GM12873 (cell line): ENCODE results near the gene TPRN.

Experiments used
- TF ChIP-seq, protein P1 (sequence below): IDR thresholded peaks from 2 replicates; pipeline ENCODE4 v1.5.1; 2012; ENCODE audit warnings: low read depth, mild to moderate bottlenecking, moderate library complexity, low read length, control low read depth; ENCODE audit not compliant: insufficient read depth; ENCODE audit errors: missing control alignments

The TPRN gene

DNA sequence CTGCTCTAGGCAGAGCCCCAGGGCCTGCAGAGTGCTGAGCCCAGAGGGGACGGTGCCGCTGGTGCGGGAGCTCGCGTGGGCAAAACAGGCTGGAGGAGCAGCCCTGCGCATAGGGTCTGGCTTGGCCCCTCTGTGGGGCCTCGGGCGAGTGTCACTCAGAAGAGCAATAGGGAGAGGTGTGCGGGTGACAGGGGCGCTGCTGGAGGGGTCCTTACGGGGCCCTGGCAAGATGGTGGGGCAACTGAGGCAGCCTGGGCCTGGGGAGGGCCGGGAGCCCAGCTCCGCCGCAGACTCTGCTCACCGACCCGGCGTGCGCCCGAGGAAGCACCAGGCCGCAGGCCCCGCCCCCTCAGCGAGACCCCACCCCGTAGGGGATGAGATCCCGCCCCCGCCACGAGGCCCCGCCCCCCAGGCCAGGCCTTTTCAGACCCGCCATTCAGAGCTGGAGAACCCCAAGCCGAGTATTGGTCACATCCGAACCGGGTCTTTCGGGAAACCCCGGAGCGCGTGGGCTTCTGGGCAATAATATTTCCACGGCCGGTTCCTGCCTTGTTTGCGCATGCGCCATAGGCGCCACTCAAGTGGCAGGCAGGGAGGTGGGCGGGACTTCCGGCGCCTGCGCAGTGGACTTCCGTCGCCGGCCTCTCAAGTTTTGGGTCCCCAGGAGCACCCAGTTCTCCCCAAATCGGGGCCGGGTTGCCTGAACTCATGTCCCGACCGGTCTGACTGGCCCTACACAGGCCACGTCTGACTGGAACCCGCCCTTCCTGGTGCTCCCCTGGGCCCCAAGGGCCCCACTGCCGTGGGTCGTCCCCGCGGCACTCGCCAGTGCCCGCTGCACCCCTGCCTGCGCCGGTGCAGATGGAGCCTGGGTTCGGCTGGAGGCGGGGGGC lies 22.8 kb upstream of the TPRN start:
- TF ChIP-seq, protein P1, sequence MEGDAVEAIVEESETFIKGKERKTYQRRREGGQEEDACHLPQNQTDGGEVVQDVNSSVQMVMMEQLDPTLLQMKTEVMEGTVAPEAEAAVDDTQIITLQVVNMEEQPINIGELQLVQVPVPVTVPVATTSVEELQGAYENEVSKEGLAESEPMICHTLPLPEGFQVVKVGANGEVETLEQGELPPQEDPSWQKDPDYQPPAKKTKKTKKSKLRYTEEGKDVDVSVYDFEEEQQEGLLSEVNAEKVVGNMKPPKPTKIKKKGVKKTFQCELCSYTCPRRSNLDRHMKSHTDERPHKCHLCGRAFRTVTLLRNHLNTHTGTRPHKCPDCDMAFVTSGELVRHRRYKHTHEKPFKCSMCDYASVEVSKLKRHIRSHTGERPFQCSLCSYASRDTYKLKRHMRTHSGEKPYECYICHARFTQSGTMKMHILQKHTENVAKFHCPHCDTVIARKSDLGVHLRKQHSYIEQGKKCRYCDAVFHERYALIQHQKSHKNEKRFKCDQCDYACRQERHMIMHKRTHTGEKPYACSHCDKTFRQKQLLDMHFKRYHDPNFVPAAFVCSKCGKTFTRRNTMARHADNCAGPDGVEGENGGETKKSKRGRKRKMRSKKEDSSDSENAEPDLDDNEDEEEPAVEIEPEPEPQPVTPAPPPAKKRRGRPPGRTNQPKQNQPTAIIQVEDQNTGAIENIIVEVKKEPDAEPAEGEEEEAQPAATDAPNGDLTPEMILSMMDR: no peak

DNA sequence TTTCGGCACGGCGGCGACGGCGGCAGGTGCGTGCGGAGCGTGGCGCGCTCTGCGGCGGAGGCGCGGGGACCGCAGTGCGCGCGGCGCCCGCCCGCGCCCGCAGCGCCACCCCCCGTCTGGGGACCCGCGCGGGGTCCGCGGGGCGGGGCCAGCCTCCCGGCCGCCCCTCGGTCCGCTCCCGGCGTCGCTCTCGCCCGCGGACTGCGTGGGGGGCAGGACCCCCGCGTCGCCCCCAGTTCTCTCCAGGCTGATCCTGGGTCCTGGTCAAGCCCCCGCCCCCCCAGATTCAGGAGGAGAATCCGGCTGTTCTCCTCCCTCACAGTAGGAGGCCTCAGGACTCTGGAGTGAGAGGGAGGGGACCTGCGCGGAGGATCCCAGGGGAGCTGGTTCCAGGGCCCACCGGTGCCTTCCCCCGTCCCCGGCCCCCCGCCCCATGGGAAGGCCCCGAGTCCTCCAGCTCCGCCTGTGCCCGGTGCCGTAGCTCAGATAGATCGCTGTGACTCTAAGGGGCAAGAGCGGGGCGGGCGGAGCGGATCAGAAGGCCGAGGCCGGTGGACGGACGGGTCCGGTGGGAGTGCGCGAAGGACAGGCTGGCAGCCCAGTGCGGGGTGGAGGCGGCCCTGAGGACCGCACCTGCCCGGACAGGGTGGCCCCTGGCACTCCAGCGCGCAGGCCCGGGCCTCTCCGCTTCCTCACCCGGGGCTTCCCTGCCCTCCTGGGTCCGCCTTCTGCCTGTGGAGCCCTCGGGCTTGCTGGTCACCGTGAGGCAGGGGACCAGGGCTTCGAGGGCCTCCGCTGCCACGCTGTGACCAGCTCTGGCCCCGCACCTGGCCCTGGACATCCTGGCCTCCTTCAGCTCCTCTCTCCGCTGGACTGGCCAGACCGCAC lies 21.9 kb upstream of the TPRN start, which contains the start of gene RNF208:
TSS of gene RNF208 (minus strand) at position 51 of the 888 bp plus-strand sequence. CDS start 1,028 bp downstream, outside the sequence.
- TF ChIP-seq, protein P1: no peak

DNA sequence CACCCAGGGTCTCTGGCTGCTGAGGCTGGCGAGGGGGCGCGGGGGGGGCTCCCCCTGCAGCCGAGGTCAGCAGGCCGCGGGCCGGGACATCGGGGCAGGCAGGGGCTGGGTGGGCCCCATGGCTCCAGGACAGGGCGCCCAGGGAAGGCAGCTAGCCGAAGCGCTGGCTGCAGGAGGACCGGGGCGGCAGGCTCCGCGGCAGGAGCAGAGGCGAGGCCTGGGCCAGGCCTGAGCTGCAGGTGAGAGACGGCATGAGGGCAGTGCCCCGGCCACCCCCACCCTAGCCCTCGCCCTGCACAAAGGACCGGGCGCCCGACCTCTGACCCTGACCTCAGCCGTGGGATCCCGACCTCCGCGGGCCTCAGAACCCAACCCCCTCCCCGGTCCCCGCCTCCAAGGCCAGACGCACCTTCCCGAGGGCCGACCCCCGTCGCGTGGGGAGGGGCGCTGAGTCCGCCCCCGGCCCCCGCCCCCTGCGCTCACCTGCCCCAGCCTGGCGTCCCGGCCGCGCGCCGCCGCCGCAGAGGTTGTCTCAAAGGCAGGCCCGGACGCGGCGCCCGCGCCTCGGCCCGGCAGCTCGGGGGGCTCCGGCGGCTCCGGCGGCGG lies 21.1 kb upstream of the TPRN start:
- TF ChIP-seq, protein P1: no peak

DNA sequence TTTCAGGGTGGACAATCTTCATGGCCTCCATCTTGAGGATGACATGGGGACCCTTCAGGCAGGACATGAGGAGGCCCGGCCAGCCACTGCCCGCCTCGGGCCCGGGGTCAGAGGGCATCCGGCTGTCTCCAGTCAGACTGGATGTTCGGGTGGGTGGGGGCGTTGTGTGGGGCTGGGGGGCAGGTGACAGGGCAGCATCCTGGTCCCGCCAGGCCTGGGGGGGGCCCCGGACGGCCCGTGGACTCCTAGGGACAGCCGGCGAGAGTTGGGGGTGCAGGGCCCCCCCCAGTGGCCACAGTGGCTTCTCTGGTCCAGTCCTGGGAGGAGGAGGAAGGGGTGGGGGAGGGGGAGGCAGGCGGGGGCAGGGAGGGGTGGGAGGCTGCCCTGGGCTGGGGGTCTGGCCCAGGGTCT lies 20.6 kb upstream of the TPRN start:
- TF ChIP-seq, protein P1: no peak

DNA sequence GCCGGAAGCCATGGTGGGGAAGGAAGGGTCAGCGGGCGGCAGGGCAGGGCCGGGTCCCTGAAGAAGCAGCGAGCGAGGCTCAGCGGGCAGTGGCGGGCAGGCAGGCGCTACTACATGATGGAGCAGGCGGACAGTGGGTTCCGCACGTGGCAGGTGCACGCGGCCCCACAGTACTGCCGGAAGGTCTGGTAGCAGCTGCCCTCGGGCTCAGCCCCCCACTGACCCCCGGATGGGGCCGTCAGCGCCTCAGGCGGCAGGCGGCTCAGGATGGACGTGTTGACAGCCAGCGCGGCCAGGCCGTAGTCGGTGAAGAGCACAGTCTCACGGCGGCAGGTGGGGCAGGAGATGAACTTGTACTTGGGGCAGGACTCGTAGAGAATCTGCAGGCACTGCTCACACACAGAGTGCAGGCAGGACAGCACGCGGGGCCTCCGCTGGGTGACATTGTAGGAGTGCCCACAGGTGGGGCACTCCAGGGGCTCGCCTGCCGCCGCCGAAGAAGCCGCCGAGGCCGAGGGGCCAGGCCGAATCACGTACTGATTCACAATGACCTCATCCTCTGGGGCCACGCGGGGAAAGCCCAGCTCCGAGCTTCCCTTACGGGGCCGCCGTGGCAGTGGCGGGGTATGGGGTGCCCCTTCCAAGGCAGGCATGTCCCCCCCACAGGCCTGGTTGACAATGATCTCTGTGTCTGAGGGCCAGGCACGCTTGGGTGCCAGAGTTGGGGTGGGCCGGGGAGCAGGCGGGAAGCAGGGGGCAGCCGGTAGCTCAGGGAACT lies 20.0 kb upstream of the TPRN start:
- TF ChIP-seq, protein P1: no peak

DNA sequence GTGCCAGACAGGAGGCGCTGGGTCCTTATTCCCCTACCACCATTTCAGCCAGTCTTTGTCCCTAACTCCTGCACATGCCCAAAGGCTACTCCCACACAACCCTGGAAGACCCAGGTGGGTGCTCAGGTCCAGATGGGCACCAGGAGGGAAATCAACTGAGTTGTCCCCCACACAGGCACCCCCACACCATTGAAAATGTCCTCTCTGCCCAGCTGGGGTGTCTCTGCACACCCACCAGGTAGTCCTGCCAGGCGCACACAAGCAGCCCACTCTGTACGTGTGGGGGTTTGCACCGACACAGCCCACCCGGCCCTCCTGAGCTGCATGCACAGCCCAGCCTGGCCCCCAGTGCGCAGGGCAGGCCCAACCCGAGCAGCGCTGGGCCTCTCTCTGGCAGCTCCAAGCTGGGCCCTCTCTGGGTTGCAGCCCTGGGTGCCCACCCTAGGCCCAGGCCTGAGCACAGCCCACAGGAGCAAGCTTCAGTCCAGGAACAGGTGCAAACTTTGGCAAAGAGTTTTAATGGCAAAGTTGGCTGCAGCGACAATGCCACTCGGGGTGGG lies 19.3 kb upstream of the TPRN start:
- TF ChIP-seq, protein P1: no peak
